ENCODE results near the gene PAM.

PAM gene

DNA sequence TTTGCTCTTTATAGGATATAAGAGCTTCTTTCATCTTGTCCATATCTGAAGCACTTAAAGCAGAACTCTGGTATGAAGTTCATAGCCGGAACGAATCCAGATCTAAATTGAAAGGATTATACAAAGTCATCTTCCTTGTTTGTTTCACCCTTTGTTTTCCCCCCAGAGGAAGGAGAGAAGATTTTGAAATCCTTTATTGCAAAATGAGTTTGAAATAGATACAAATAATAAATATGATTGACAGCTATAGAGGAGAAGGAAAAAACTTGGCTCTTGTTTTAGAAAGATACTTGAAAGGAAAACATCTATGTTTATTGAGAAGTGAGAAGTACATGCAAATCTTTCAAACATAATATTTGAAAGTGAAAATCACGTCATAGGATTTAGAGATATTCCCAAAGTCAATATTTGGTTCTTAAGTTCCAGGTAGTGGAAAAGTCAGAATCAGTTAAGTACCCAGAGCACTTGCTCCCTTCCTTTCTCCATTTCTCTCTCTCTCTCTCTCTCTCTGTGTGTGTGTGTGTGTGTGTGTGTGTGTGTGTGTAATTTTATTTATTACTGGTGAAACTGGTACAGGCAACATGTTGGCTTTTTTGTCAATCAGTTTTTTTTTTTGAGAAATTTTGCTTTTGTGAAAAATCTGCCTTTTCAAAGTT, 27.2 kb downstream of the PAM start:
- DNase-seq, result peak; percentile 61

GRCh38 chr5:102787134-102787533, 32.0 kb downstream of the PAM start:
- DNase-seq, result no peak

- no peak for DNase-seq
These were observed 33.7 kb downstream of the PAM start for GRCh38 chr5:102788788-102789187.

- DNase-seq, result no peak
These were observed 34.4 kb downstream of the PAM start for GRCh38 chr5:102789469-102789868.

- no peak for DNase-seq
These were observed 35.6 kb downstream of the PAM start for GRCh38 chr5:102790748-102791147.

DNA sequence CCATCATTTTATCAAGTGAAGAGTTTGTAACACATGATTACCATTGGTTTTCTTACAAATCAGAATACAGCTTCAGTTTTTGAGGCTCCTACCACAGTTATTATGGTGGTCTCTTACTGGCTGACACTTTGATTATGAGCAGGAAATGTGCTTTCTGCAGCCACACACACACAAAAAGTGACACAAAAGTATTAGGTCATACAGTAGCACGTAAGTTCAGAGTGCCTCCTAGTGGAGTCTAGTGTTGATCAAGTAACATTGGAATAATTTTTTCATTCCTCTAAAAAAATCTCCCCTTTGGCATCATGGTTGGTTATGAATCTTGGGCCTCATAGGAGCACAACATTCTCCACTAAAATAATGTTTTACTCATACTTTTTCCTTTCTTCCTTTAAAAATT, 37.6 kb downstream of the PAM start:
- peak; percentile 24 for DNase-seq

GRCh38 chr5:102794047-102794446, 38.9 kb downstream of the PAM start:
- DNase-seq, result no peak

- no peak for DNase-seq
These were observed 39.7 kb downstream of the PAM start for GRCh38 chr5:102794677-102795331.

GRCh38 chr5:102795526-102795925, 40.4 kb downstream of the PAM start:
- DNase-seq, result no peak

GRCh38 chr5:102796009-102796408, 40.9 kb downstream of the PAM start:
- DNase-seq, result no peak

GRCh38 chr5:102796498-102796897, 41.4 kb downstream of the PAM start:
- DNase-seq, result no peak

GRCh38 chr5:102797322-102797884, 42.3 kb downstream of the PAM start:
- DNase-seq, result no peak

- DNase-seq, result no peak
These were observed 43.1 kb downstream of the PAM start for GRCh38 chr5:102798104-102798785.

DNA sequence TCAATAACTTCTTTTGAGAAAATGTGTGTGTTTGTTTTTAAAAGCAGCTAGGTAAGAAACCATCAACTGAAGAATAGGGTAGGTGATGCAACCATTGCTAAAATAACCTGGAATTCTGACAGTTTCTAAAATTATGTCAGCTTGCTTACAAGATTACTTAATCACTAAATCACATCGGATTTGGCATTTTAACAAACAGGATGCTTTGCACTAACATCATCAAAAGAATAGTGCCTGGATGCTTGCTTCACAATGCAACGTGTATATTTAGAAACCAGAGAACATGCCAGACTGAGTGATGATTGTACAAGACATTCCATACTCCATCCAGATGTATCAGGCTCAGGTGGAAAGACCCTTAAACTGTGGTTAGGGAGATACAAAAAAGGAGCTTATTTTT, 43.9 kb downstream of the PAM start:
- no peak for DNase-seq

DNA sequence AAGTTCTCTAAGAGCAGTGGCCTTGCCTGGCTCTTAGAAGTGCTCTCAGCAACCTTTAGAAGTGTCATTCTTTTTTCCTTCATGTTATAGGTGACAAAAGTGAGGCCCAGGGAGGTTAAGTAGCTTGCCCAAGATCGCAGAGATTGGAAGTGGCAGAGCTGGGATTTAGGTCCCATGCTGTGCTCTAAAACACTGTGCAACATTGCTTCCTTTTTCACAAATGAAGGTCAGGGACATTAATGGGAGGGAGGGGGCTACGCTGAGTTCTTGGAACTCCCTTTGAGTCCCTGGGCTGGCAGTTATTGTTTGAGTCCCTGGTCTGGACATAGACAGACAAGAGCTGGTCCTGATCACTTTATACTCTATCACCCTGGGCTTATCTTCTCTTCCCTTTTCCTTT, 45.3 kb downstream of the PAM start:
- DNase-seq, result no peak

- no peak for DNase-seq
These were observed 46.3 kb downstream of the PAM start for GRCh38 chr5:102801371-102801770.

GRCh38 chr5:102802708-102803458, 47.8 kb downstream of the PAM start:
- peak; percentile 14 for DNase-seq

DNA sequence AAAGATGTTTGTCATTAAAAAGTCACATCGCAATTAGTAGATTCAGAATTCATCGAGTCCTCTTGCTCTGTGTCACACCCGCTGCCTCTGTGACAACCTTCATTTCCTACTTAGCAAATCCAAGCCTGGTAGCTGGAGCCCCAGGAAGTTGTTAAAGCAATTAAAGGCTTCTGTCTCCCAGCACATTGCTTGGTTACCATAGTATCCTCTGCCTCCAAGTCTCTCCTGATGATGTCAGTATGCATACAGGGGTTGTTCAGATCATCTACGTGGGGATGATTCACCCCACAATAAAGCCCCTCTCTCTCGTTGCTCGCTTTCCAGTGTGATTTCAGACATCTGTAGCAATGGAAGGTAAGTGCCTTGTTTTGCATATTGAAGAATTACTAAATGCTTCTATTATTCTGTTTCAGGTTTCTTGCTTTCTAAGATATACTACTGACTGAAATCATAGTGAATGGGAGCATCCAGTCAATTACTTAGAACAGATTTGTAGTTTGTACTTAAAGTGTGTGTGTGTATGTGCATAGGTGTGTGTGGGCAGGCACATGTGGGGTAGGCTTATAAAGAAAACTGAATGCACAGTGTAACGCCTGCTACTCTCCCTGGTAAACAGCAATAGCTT, 52.9 kb downstream of the PAM start:
- DNase-seq, result no peak

GRCh38 chr5:102809033-102809432, 53.9 kb downstream of the PAM start:
- no peak for DNase-seq

- DNase-seq, result no peak
These were observed 56.9 kb downstream of the PAM start for GRCh38 chr5:102811972-102812371.

DNA sequence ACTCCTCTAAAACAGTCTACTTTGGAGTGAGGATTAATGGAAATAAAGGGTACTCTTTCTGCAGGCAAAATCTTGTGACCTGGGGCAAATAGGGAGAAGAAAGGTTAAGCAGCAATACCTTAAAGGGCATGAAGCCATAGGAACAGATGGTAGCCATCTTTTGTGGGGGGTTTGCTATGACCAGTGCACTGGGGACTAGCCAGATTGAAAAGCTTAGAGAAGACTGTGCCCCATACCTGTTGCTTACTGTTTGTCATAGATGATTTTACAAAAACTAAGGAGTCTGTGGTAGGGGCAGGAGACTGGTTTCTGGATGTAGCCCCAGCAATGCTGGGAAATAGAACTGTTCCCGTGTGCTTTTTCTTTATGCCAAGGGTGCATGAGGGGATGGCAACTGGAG, 58.6 kb downstream of the PAM start:
- DNase-seq, result no peak

- no peak for DNase-seq
These were observed 60.0 kb downstream of the PAM start for GRCh38 chr5:102815084-102815483.
